GM21381 (cell line): Measurements from ENCODE around the gene ANO8.
"Not testable (repeated sequence)": the region's sequence is repeated elsewhere in the genome, so short reads cannot be mapped to it uniquely, and the experiment has no call there.

Experiments used
- ATAC-seq: cut with Tn5 transposase; IDR thresholded peaks from one replicate; pipeline ENCODE4 v1.9.1; 2021; ENCODE audit warnings: mild to moderate bottlenecking, moderate library complexity; ENCODE audit not compliant: unreplicated experiment

Gene ANO8

GRCh38 chr19:17334414-17335409, at the start of gene ANO8:
TSS of gene ANO8 (minus strand) at chr19:17334855. CDS start at chr19:17334670, 185 bp downstream.
- ATAC-seq: no peak

- ATAC-seq: no peak
These were observed 45.9 kb upstream of the ANO8 start for GRCh38 chr19:17380426-17381138.

- no peak for ATAC-seq
These were observed 44.6 kb upstream of the ANO8 start for GRCh38 chr19:17379221-17379631.

GRCh38 chr19:17378271-17378670, 43.6 kb upstream of the ANO8 start:
- no peak for ATAC-seq

- ATAC-seq: no peak
These were observed 42.4 kb upstream of the ANO8 start, which contains the start of gene PLVAP for GRCh38 chr19:17376935-17377600. TSS of gene PLVAP (minus strand) at chr19:17377342. CDS start at chr19:17377288, 54 bp downstream.

GRCh38 chr19:17370026-17370587, 35.5 kb upstream of the ANO8 start:
- ATAC-seq: peak; percentile 97

- no peak for ATAC-seq
These were observed 30.7 kb upstream of the ANO8 start for GRCh38 chr19:17365361-17365760.

GRCh38 chr19:17363852-17364605, 29.4 kb upstream of the ANO8 start:
- not testable (repeated sequence) for ATAC-seq

GRCh38 chr19:17359905-17360800, 25.5 kb upstream of the ANO8 start:
- ATAC-seq: no peak

- ATAC-seq: no peak
These were observed 23.7 kb upstream of the ANO8 start for GRCh38 chr19:17358395-17358794.

GRCh38 chr19:17357724-17358123, 23.1 kb upstream of the ANO8 start:
- no peak for ATAC-seq

GRCh38 chr19:17357078-17357666, 22.5 kb upstream of the ANO8 start:
- no peak for ATAC-seq

- ATAC-seq: no peak
These were observed 18.7 kb upstream of the ANO8 start for GRCh38 chr19:17353386-17353785.

- ATAC-seq: no peak
These were observed 18.1 kb upstream of the ANO8 start for GRCh38 chr19:17352608-17353280.

GRCh38 chr19:17351815-17352435, 17.3 kb upstream of the ANO8 start:
- no peak for ATAC-seq

- no peak for ATAC-seq
These were observed 14.0 kb upstream of the ANO8 start for GRCh38 chr19:17348700-17349099.

- no peak for ATAC-seq
These were observed 13.2 kb upstream of the ANO8 start for GRCh38 chr19:17347877-17348276.

- no peak for ATAC-seq
These were observed 12.7 kb upstream of the ANO8 start for GRCh38 chr19:17347361-17347760.
